Endothelial cell of umbilical vein (primary cell): ENCODE data around the gene MYO18A. TPM values are rescaled to one million over a fixed set of nuclear protein-coding genes. Genes with fewer than 3 reads are reported as not detected.

Source experiments
- BruUV-seq: library from RNA; stranded (reverse); fragments of 400-500 nt; replicated peaks from 2 replicates; lab custom pipeline; 2021; lab: Mats Ljungman, UMichigan
- CTCF ChIA-PET: fragments of 300-600, 350-600 bp; sonication (Branson Sonifier 250); formaldehyde crosslinking; loops from one replicate; lab custom pipeline; 2021; ENCODE audit warnings: antibody characterized with exemption, inconsistent platforms; lab: Charles Lee
- POLR2A ChIA-PET: fragments of 300-600, 350-600 bp; sonication (Branson Sonifier 250); formaldehyde crosslinking; loops from one replicate; lab custom pipeline; 2021; ENCODE audit warnings: antibody characterized with exemption, inconsistent platforms; lab: Charles Lee
- DNase-seq: peaks from one replicate; pipeline ENCODE4 v3.0.0-alpha.2; 2011; ENCODE audit warnings: low read depth, low spot score
- FAIRE-seq: peaks from 2 replicates; lab custom pipeline; 2011; peaks lifted over from hg19 to GRCh38; lab: Jason Lieb, UNC
- H2AFZ ChIP-seq: 2 replicates; pipeline ENCODE4 v1.6.0; 2012; ENCODE audit warnings: low read depth, low read length, control low read depth, inconsistent platforms
- H3K27ac ChIP-seq: 2 replicates; pipeline ENCODE4 v1.5.1; 2011; ENCODE audit warnings: low read depth, mild to moderate bottlenecking, control low read depth, low read length, moderate library complexity; ENCODE audit not compliant: insufficient read depth
- H3K27me3 ChIP-seq, 2 experiments: 2 replicates each; pipeline versions ENCODE4 v1.6.0 to v1.6.1; 2011; ENCODE audit warnings: low read length in 2 of 2, mixed read lengths in 1 of 2; ENCODE audit not compliant: control insufficient read depth in 2 of 2, insufficient read depth in 2 of 2
- H3K36me3 ChIP-seq, 2 experiments: 2 replicates in 1 of 2; 3 replicates in 1 of 2; pipeline ENCODE4 v1.5.1; 2011; ENCODE audit warnings: low read length in 2 of 2, mild to moderate bottlenecking in 1 of 2, moderate library complexity in 1 of 2; ENCODE audit not compliant: control insufficient read depth in 2 of 2, insufficient read depth in 2 of 2; ENCODE audit errors: extremely low read depth in 1 of 2
- H3K4me1 ChIP-seq: 3 replicates; pipeline ENCODE4 v1.5.1; 2011; ENCODE audit warnings: mild to moderate bottlenecking, low read length; ENCODE audit not compliant: control insufficient read depth, insufficient read depth; ENCODE audit errors: extremely low read depth
- H3K4me2 ChIP-seq: 2 replicates; pipeline ENCODE4 v1.6.1; 2011; ENCODE audit warnings: low read length, control low read depth, mixed read lengths; ENCODE audit not compliant: insufficient read depth
- H3K4me3 ChIP-seq, 3 experiments: fragments of 200-600 bp in 1 of 3; sonication (generic), shearing (Covaris generic) in 1 of 3; replicated peaks in 1 of 3; 2 replicates each; pipeline ENCODE4 v1.5.1; 2011 to 2016; ENCODE audit warnings: control low read depth in 3 of 3, low read length in 3 of 3, mild to moderate bottlenecking in 2 of 3, inconsistent platforms in 1 of 3, low read depth in 1 of 3, moderate library complexity in 1 of 3; ENCODE audit not compliant: insufficient read depth in 1 of 3
- H3K79me2 ChIP-seq: 2 replicates; pipeline ENCODE4 v1.6.0; 2012; ENCODE audit warnings: low read length, inconsistent platforms; ENCODE audit not compliant: control insufficient read depth, insufficient read depth
- H3K9ac ChIP-seq: replicated peaks from 2 replicates; pipeline ENCODE3; 2011; ENCODE audit warnings: low read length, control low read depth; ENCODE audit not compliant: insufficient read depth; ENCODE audit errors: extremely low read depth
- H3K9me1 ChIP-seq: replicated peaks from 3 replicates; pipeline ENCODE4 v1.6.0; 2011; ENCODE audit warnings: mild to moderate bottlenecking, low read length; ENCODE audit not compliant: control insufficient read depth, insufficient read depth; ENCODE audit errors: extremely low read depth
- H3K9me3 ChIP-seq: replicated peaks from 2 replicates; pipeline ENCODE4 v1.5.1; 2012; ENCODE audit warnings: low read length, inconsistent platforms; ENCODE audit not compliant: control insufficient read depth, insufficient read depth
- H4K20me1 ChIP-seq: replicated peaks from 2 replicates; pipeline ENCODE3; 2011; ENCODE audit warnings: mild to moderate bottlenecking, low read length; ENCODE audit not compliant: control insufficient read depth, insufficient read depth; ENCODE audit errors: extremely low read depth
- CTCF ChIP-seq, 2 donors: IDR thresholded peaks; 1 replicate in 1 of 2; 2 replicates in 1 of 2; pipeline ENCODE4 v1.5.1; 2011; ENCODE audit warnings: low read length in 2 of 2, mild to moderate bottlenecking in 2 of 2, moderate library complexity in 2 of 2, control low read depth in 1 of 2, inconsistent platforms in 1 of 2, low read depth in 1 of 2; ENCODE audit not compliant: insufficient read depth in 1 of 2; ENCODE audit errors: extremely low read depth in 1 of 2
- EZH2 ChIP-seq: IDR thresholded peaks from 2 replicates; pipeline ENCODE4 v1.6.1; 2012; ENCODE audit warnings: borderline replicate concordance, low read depth, mild to moderate bottlenecking, moderate library complexity, low read length, inconsistent platforms; ENCODE audit not compliant: severe bottlenecking
- FOS ChIP-seq: IDR thresholded peaks from 2 replicates; pipeline ENCODE4 v1.6.1; 2011; ENCODE audit warnings: mild to moderate bottlenecking, low read length, moderate library complexity, borderline replicate concordance; ENCODE audit not compliant: insufficient read depth
- GATA2 ChIP-seq: IDR thresholded peaks from 2 replicates; pipeline ENCODE4 v1.7.0; 2011; ENCODE audit warnings: low read depth, mild to moderate bottlenecking, moderate library complexity, mixed read lengths, low read length; ENCODE audit not compliant: insufficient read length, insufficient read depth
- JUN ChIP-seq: IDR thresholded peaks from 2 replicates; pipeline ENCODE4 v1.6.1; 2011; ENCODE audit warnings: borderline replicate concordance, low read depth; ENCODE audit not compliant: insufficient read length, insufficient read depth
- MAX ChIP-seq: IDR thresholded peaks from 2 replicates; pipeline ENCODE4 v1.6.1; 2011; ENCODE audit not compliant: insufficient read depth, insufficient read length
- MYC ChIP-seq: IDR thresholded peaks from one replicate; pipeline ENCODE4 v1.6.1; 2011; ENCODE audit warnings: mild to moderate bottlenecking, low read depth, low read length
- POLR2A ChIP-seq: IDR thresholded peaks from 2 replicates; pipeline ENCODE4 v1.6.1; 2012; ENCODE audit warnings: low read depth, mild to moderate bottlenecking, control low read depth, low read length
- POLR2AphosphoS5 ChIP-seq: IDR thresholded peaks from 2 replicates; pipeline ENCODE4 v1.6.1; 2012; ENCODE audit warnings: low read depth, mild to moderate bottlenecking, control low read depth, low read length, moderate library complexity; ENCODE audit not compliant: insufficient read depth
- dilution Hi-C: fragments of 300-500 bp; cut with MboI; formaldehyde crosslinking; loops from one replicate; pipeline ENCODE4 v1.15.0; 2019; ENCODE audit warnings: low sequenced_read_pairs; ENCODE audit not compliant: extremely low pct_ligation_motif_present
- intact Hi-C: fragments of 100-400 bp; cut with micrococcal nuclease; formaldehyde crosslinking; loops from one replicate; pipeline ENCODE4 v1.10.0; 2022
- polyA plus RNA-seq, 4 experiments: library from polyadenylated mRNA; depleted of rRNA in 3 of 4; stranded (reverse) in 3 of 4; unstranded in 1 of 4; fragments of >200 nt; gene quantifications; 2 replicates each; pipeline versions ENCODE4 v1.2.1 to v1.2.3, GENCODE V29; 2011 to 2012; ENCODE audit warnings: missing spikeins in 1 of 4
- total RNA-seq: library from RNA; stranded (reverse); gene quantifications from 2 replicates; pipeline ENCODE4 v1.2.3, GENCODE V29; 2021

MYO18A gene
- total and polyA plus RNA-seq, 2 donors (not counting 3 experiments of a cell fraction or from before 2014, with no cell fraction given), result 3.9 to 28.3 TPM

- H3K4me2 ChIP-seq, result no peak overlapping the region
- no TSS peak for BruUV-seq
- H2AFZ ChIP-seq, result no peak overlapping the region
- no peak overlapping the region for H3K4me3 ChIP-seq
- intact Hi-C loops (no loop called here), dilution Hi-C loops (no loop called here)
- H3K27me3 ChIP-seq, result no peaks in the 10 kb centered on the region
- no peaks in the 10 kb centered on the region for H3K9me1 ChIP-seq
- POLR2A ChIA-PET, result no interaction called here
- H3K79me2 ChIP-seq, result no peaks in the 10 kb centered on the region
- CTCF ChIA-PET, result interaction anchor here (0.7 to 4.5 kb wide), 6 partner anchors 20 to 138 kb away, joined by 4 to 23 read pairs (median 5); no protein-coding TSS in a partner anchor
- FAIRE-seq, result no peak
- no peaks in the 10 kb centered on the region for H4K20me1 ChIP-seq
- DNase-seq, result no peak
- no peaks in the 10 kb centered on the region for H3K9me3 ChIP-seq
- H3K36me3 ChIP-seq, result peaks cover 0 to 25% of the 10 kb centered on the region in 2 experiments
- TF ChIP-seq EZH2 (no peak), POLR2AphosphoS5 (no peak), FOS (no peak), CTCF (IDR thresholded peaks at IDR 0.05; ENCODE audit: extremely low read depth in 1 of 2, insufficient read depth in 1 of 2, low read depth in 1 of 2, low read length in 2 of 2) (no peak), JUN (no peak), MYC (no peak), GATA2 (no peak), POLR2A (no peak), MAX (no peak)
- no peak overlapping the region for H3K9ac ChIP-seq
- no peak overlapping the region for H3K27ac ChIP-seq
- no peaks in the 10 kb centered on the region for H3K4me1 ChIP-seq
These were observed 88.5 kb downstream of the MYO18A start for GRCh38 chr17:29091606-29092289.
